OCI-LY7 (cell line): ENCODE results near the gene HLA-F. TPM values are rescaled to one million over a fixed set of nuclear protein-coding genes. Genes with fewer than 3 reads are reported as not detected.

Experiments used
- BruUV-seq: library from RNA; stranded (reverse); fragments of 400-500 nt; replicated peaks from 2 replicates; lab custom pipeline; 2021; lab: Mats Ljungman, UMichigan
- CTCF ChIA-PET: fragments of 300-600 bp; sonication (Branson Sonifier 250); formaldehyde crosslinking; loops from one replicate; lab custom pipeline; 2022; ENCODE audit warnings: antibody characterized with exemption; ENCODE audit not compliant: unreplicated experiment; lab: Charles Lee
- POLR2A ChIA-PET: fragments of 300-600 bp; sonication (Branson Sonifier 250); formaldehyde crosslinking; loops from one replicate; lab custom pipeline; 2022; ENCODE audit warnings: antibody characterized with exemption; lab: Charles Lee
- DNase-seq: peaks from one replicate; pipeline ENCODE4 v3.0.0-alpha.2; 2015; ENCODE audit warnings: low spot score
- H2AFZ ChIP-seq: fragments of 200-600 bp; sonication (generic), shearing (Covaris generic); 2 replicates; pipeline ENCODE4 v1.6.1; 2014; ENCODE audit warnings: mild to moderate bottlenecking, antibody characterized with exemption, low read length, moderate library complexity
- H3K27ac ChIP-seq: fragments of 200-600 bp; sonication (generic); 2 replicates; pipeline ENCODE4 v1.5.1; 2014; ENCODE audit warnings: mixed run types, low read depth, mild to moderate bottlenecking, moderate library complexity, low read length, inconsistent platforms; ENCODE audit not compliant: poor library complexity, severe bottlenecking
- H3K36me3 ChIP-seq: fragments of 200-600 bp; sonication (generic); 2 replicates; pipeline ENCODE4 v1.6.1; 2014; ENCODE audit warnings: mild to moderate bottlenecking, antibody characterized with exemption, low read length, moderate library complexity, mixed read lengths; ENCODE audit not compliant: insufficient read depth
- H3K4me1 ChIP-seq: fragments of 200-600 bp; sonication (generic); 2 replicates; pipeline ENCODE4 v1.5.1; 2014; ENCODE audit warnings: mild to moderate bottlenecking, low read length; ENCODE audit not compliant: insufficient read depth, poor library complexity, severe bottlenecking
- H3K4me2 ChIP-seq: fragments of 200-600 bp; sonication (generic); 2 replicates; pipeline ENCODE4 v1.6.1; 2014; ENCODE audit warnings: mild to moderate bottlenecking, low read length
- H3K4me3 ChIP-seq: fragments of 200-600 bp; sonication (generic); 2 replicates; pipeline ENCODE4 v1.5.1; 2014; ENCODE audit warnings: mild to moderate bottlenecking, low read depth, low read length; ENCODE audit not compliant: poor library complexity, severe bottlenecking
- H3K79me2 ChIP-seq: fragments of 200-600 bp; sonication (generic); 2 replicates; pipeline ENCODE4 v1.6.1; 2016; ENCODE audit warnings: low read depth, mild to moderate bottlenecking, low read length, moderate library complexity, mixed read lengths; ENCODE audit not compliant: insufficient read depth
- H3K9me2 ChIP-seq: fragments of 200-600 bp; sonication (generic); 2 replicates; pipeline ENCODE4 v1.6.1; 2016; ENCODE audit warnings: mild to moderate bottlenecking, low read length, mixed read lengths; ENCODE audit not compliant: insufficient read depth
- H3K9me3 ChIP-seq: fragments of 200-600 bp; sonication (generic); 2 replicates; pipeline ENCODE4 v1.6.1; 2014; ENCODE audit warnings: mild to moderate bottlenecking, mixed run types, low read length, mixed read lengths
- H4K20me1 ChIP-seq: fragments of 200-600 bp; sonication (generic); 2 replicates; pipeline ENCODE4 v1.6.1; 2014; ENCODE audit warnings: mild to moderate bottlenecking, antibody characterized with exemption, low read length, moderate library complexity, mixed read lengths; ENCODE audit not compliant: insufficient read depth
- EZH2phosphoT487 ChIP-seq: fragments of 200-600 bp; sonication (generic); IDR thresholded peaks from 2 replicates; pipeline ENCODE4 v1.6.1; 2018; ENCODE audit warnings: low read depth, borderline replicate concordance, mild to moderate bottlenecking, mixed run types, antibody characterized with exemption, low read length, moderate library complexity, mixed read lengths
- intact Hi-C: fragments of 100-400 bp; cut with micrococcal nuclease; formaldehyde crosslinking; loops from one replicate; pipeline ENCODE4 v1.10.0; 2022; ENCODE audit not compliant: unreplicated experiment
- total RNA-seq, 2 experiments: library from RNA; depleted of rRNA in 1 of 2; stranded (reverse); fragments of >200 nt in 1 of 2; shearing (Covaris generic) in 1 of 2; gene quantifications; 2 replicates each; pipeline ENCODE4 v1.2.3, GENCODE V29; 2014 to 2022
- TF ChIP-seq, protein P1 (sequence below): fragments of 200-600 bp; sonication (generic); conservative IDR thresholded peaks from 2 replicates; pipeline ENCODE4 v1.5.1; 2014; ENCODE audit warnings: mild to moderate bottlenecking, antibody characterized with exemption, low read length, moderate library complexity, mixed read lengths

The HLA-F gene
- total RNA-seq, 2 experiments from 2014 or later: 56.0 to 83.2 TPM

DNA sequence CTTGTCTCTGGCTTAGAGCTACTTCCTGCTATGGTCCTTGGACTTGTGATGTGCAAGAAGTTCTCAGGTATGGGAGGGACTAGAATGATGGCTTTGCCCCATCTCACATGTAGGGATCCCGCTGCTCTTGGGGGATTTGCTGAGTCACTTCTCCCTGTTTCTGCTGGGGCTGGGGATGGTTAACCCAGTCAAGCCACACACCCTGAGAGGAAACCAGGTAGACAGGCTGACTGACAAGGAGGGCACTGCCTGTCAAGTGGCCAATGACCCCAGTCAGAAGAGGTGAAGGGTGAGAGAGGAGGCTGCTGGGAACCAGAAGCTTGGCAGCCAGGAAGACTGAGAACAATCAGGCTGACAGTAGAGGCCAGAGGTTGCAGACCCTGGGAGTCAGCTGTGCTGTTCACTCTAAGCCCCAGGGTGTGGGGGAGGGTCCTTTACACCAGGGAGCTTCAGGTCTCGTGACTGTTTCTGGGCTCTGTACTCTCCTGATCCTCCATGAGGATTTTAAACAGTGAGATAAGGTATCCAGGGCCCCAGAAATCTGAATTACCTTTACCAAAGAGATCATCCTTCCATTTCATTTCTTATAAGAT, 34.6 kb downstream of the HLA-F start:
- Histone ChIP-seq H3K4me3 (no peak overlapping the region), H4K20me1 (no peaks in the 10 kb centered on the region), H3K9me2 (no peaks in the 10 kb centered on the region), H3K9me3 (no peaks in the 10 kb centered on the region), H3K36me3 (no peaks in the 10 kb centered on the region), H2AFZ (no peak overlapping the region), H3K27ac (no peak overlapping the region), H3K4me1 (peaks cover 41% of the 10 kb centered on the region), H3K4me2 (no peak overlapping the region), H3K79me2 (no peaks in the 10 kb centered on the region)
- DNase-seq: no peak
- no peak for TF ChIP-seq EZH2phosphoT487
- TF ChIP-seq, protein P1, sequence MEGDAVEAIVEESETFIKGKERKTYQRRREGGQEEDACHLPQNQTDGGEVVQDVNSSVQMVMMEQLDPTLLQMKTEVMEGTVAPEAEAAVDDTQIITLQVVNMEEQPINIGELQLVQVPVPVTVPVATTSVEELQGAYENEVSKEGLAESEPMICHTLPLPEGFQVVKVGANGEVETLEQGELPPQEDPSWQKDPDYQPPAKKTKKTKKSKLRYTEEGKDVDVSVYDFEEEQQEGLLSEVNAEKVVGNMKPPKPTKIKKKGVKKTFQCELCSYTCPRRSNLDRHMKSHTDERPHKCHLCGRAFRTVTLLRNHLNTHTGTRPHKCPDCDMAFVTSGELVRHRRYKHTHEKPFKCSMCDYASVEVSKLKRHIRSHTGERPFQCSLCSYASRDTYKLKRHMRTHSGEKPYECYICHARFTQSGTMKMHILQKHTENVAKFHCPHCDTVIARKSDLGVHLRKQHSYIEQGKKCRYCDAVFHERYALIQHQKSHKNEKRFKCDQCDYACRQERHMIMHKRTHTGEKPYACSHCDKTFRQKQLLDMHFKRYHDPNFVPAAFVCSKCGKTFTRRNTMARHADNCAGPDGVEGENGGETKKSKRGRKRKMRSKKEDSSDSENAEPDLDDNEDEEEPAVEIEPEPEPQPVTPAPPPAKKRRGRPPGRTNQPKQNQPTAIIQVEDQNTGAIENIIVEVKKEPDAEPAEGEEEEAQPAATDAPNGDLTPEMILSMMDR: no peak
- intact Hi-C loops: no loop called here
- CTCF ChIA-PET: no interaction called here
- POLR2A ChIA-PET: interaction anchor here (3.0 kb wide), 1 partner anchor 9 kb away, joined by 18 read pairs; no protein-coding TSS in a partner anchor
- BruUV-seq: no TSS peak

DNA sequence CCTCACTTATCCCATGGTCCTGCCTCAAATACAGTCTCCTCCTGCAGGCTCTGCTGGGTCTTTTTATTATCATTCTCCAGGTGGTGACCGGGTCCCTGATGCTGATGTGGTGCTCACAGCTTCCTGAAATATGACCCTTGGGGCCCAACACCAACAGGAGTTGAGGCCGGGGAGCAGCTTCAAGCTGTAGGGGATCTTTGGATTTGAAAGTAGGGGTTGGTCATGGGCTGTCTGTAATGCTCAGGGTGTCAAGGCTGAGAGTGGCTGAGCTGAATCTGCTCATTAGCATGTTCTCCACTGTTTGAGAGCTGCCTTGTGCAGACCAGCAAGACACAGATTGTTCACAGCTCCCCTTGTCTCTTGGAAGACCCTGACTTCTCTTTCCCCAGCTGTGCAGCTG, 35.5 kb downstream of the HLA-F start:
- ChIA-PET POLR2A (interaction anchor here (0.5 to 3.0 kb wide), 3 partner anchors 10 to 293 kb away, joined by 3 to 18 read pairs (median 6); no protein-coding TSS in a partner anchor), CTCF (interaction anchor here (1.0 kb wide), 1 partner anchor 76 kb away, joined by 4 read pairs; no protein-coding TSS in a partner anchor)
- H4K20me1 ChIP-seq: no peaks in the 10 kb centered on the region
- peaks cover 36% of the 10 kb centered on the region for H3K4me1 ChIP-seq
- intact Hi-C loops: no loop called here
- peak overlapping the region; percentile 64 for H3K27ac ChIP-seq
- H3K9me3 ChIP-seq: no peaks in the 10 kb centered on the region
- peak overlapping the region; percentile 62; the same call in 1 of the 2 replicates for H2AFZ ChIP-seq
- H3K4me2 ChIP-seq: peak overlapping the region; percentile 51; the same call in 1 of the 2 replicates
- no TSS peak for BruUV-seq
- H3K4me3 ChIP-seq: no peak overlapping the region
- no peaks in the 10 kb centered on the region for H3K36me3 ChIP-seq
- DNase-seq: peak; percentile 22
- no peaks in the 10 kb centered on the region for H3K79me2 ChIP-seq
- TF ChIP-seq, protein P1: no peak
- TF ChIP-seq EZH2phosphoT487: no peak
- H3K9me2 ChIP-seq: no peaks in the 10 kb centered on the region

DNA sequence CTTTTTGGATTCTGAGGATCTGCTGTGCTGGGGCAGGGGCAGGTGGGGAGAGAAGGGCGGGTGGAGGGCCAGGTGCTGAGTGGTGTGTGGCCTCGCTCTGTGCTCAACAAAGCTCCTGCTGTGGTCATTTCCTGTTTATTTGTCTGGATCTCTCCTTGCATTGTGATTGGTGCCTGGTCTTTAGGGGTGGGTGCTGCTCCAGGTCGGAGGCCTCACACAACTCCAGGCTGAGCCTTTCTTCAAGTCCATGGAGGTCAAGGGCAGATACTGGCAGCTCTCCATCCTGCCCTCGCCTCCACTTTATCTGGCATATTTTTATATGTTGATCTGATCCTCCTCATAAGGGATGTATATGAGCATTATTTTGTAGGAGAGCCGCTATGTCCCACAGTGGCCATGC, 36.2 kb downstream of the HLA-F start:
- ChIA-PET POLR2A (interaction anchor here (0.5 to 3.0 kb wide), 2 partner anchors 11 to 293 kb away, joined by 6 to 18 read pairs; no protein-coding TSS in a partner anchor), CTCF (interaction anchor here (0.6 to 1.0 kb wide), 2 partner anchors 56 to 75 kb away, joined by 3 to 4 read pairs; no protein-coding TSS in a partner anchor)
- no peak for TF ChIP-seq EZH2phosphoT487
- TF ChIP-seq, protein P1: no peak
- H4K20me1 ChIP-seq: no peaks in the 10 kb centered on the region
- BruUV-seq: no TSS peak
- DNase-seq: peak; percentile 74
- peaks cover 35% of the 10 kb centered on the region for H3K4me1 ChIP-seq
- H3K27ac ChIP-seq: peak overlapping the region; percentile 64
- no peaks in the 10 kb centered on the region for H3K79me2 ChIP-seq
- no peaks in the 10 kb centered on the region for H3K9me3 ChIP-seq
- intact Hi-C loops: no loop called here
- H3K4me2 ChIP-seq: peak overlapping the region; percentile 51
- no peaks in the 10 kb centered on the region for H3K36me3 ChIP-seq
- H2AFZ ChIP-seq: peak overlapping the region; percentile 62
- H3K4me3 ChIP-seq: peak overlapping the region; percentile 15
- H3K9me2 ChIP-seq: no peaks in the 10 kb centered on the region
